Measurements from ENCODE around the gene LIMD2. TPM values are rescaled to one million over a fixed set of nuclear protein-coding genes. Genes with fewer than 3 reads are reported as not detected.

Gene LIMD2
- total and polyA plus RNA-seq, 2 experiments from 2014 or later = 58.8 to 74.1 TPM

DNA sequence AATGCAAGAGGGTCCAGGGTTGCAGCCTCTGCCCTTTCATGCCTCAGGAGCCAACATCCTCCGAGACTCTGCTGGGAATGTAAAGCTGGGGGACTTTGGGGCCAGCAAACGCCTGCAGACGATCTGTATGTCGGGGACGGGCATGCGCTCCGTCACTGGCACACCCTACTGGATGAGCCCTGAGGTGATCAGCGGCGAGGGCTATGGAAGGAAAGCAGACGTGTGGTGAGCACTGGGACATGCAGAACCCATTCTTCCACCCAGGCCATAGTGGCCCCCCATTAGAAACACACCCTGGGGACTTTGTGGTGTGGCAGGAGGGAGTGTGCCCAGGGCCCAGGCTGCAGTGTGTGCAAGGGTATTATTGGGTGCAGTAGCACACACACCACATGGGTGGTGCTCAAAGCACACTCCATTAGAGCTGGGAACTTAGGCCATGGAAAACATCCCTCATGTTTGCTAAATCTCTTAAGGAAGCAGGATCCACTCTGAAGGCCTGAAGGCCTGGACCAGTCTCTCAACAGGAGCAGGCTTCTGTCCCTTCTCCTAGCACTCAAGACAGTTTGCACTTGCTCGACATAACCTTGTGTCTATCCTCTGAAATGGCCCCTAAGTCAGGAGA lies 7.6 kb downstream of the LIMD2 start:
- peaks cover 4% of the 10 kb centered on the region for H3K36me3 ChIP-seq
- no peak for DNase-seq (ENCODE audit: low read depth in 1 of 2, low spot score in 1 of 2)
- no peaks in the 10 kb centered on the region for H3K4me1 ChIP-seq (ENCODE audit: low read depth)
- TF ChIP-seq CTCF (IDR thresholded peaks at IDR 0.05; ENCODE audit: low read depth, low read length) = no peak
- no peaks in the 10 kb centered on the region for H3K27me3 ChIP-seq
- no peaks in the 10 kb centered on the region for H3K9me3 ChIP-seq (ENCODE audit: low read depth)
- no peak overlapping the region for H3K4me3 ChIP-seq
- H3K27ac ChIP-seq = no peak overlapping the region

GRCh38 chr17:63689479-63689878 lies 10.4 kb downstream of the LIMD2 start:
- no peak for TF ChIP-seq CTCF (IDR thresholded peaks at IDR 0.05; ENCODE audit: low read depth, low read length)
- Histone ChIP-seq H3K4me1 (ENCODE audit: low read depth) (no peaks in the 10 kb centered on the region), H3K36me3 (peaks cover 10% of the 10 kb centered on the region)

GRCh38 chr17:63688396-63689020 lies 11.4 kb downstream of the LIMD2 start:
- no peak for TF ChIP-seq CTCF (IDR thresholded peaks at IDR 0.05; ENCODE audit: low read depth, low read length)
- H3K36me3 ChIP-seq = peaks cover 15% of the 10 kb centered on the region
- H3K4me1 ChIP-seq (ENCODE audit: low read depth) = no peaks in the 10 kb centered on the region
- no peaks in the 10 kb centered on the region for H3K27me3 ChIP-seq
- no peaks in the 10 kb centered on the region for H3K9me3 ChIP-seq (ENCODE audit: low read depth)
- no peak overlapping the region for H3K27ac ChIP-seq
- no peak overlapping the region for H3K4me3 ChIP-seq
- no peak for DNase-seq (ENCODE audit: low read depth in 1 of 2, low spot score in 1 of 2)

More at GRCh38 chr17:63689479-63689878, 10.4 kb downstream of the LIMD2 start:
- no peaks in the 10 kb centered on the region for H3K9me3 ChIP-seq (ENCODE audit: low read depth)
- H3K27me3 ChIP-seq = no peaks in the 10 kb centered on the region
- no peak for DNase-seq (ENCODE audit: low read depth in 1 of 2, low spot score in 1 of 2)
- no peak overlapping the region for H3K27ac ChIP-seq
- no peak overlapping the region for H3K4me3 ChIP-seq

DNA sequence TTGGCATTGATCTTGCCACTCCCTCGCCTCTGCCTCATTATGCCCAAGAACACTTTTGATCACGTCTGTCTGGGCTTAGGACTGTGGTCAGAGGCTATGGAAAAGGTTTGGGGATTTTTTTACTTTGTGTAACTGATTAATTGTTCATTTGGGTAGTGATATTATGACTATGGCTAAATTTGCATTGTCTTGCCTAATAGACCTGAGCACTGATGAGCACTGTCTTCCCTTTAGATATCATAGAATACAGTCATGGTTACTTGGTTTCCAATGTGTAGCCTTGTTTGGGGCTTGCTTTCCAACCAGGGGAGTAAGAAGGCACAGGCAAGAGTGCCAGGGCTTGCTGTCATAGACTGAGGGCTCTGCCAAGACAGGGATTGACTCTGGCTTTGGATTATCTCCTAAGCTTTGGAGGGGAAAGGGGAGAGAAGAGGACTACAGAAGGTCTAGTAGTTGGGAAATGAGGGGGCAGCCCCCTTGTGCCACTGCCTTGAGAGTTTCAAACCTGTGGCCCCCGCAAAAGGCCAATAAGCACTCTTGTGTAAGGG lies 13.7 kb downstream of the LIMD2 start:
- H3K9me3 ChIP-seq (ENCODE audit: low read depth) = no peaks in the 10 kb centered on the region
- DNase-seq (ENCODE audit: low read depth in 1 of 2, low spot score in 1 of 2) = no peak
- H3K4me1 ChIP-seq (ENCODE audit: low read depth) = no peaks in the 10 kb centered on the region
- no peak overlapping the region for H3K27ac ChIP-seq
- H3K36me3 ChIP-seq = peaks cover 20% of the 10 kb centered on the region
- no peak for TF ChIP-seq CTCF (IDR thresholded peaks at IDR 0.05; ENCODE audit: low read depth, low read length)
- no peak overlapping the region for H3K4me3 ChIP-seq
- H3K27me3 ChIP-seq = no peaks in the 10 kb centered on the region

GRCh38 chr17:63685578-63685977 lies 14.3 kb downstream of the LIMD2 start:
- no peaks in the 10 kb centered on the region for H3K4me1 ChIP-seq (ENCODE audit: low read depth)
- no peaks in the 10 kb centered on the region for H3K27me3 ChIP-seq
- no peak overlapping the region for H3K4me3 ChIP-seq
- H3K27ac ChIP-seq = no peak overlapping the region
- TF ChIP-seq CTCF (IDR thresholded peaks at IDR 0.05; ENCODE audit: low read depth, low read length) = no peak
- peaks cover 20% of the 10 kb centered on the region for H3K36me3 ChIP-seq
- no peak for DNase-seq (ENCODE audit: low read depth in 1 of 2, low spot score in 1 of 2)
- no peaks in the 10 kb centered on the region for H3K9me3 ChIP-seq (ENCODE audit: low read depth)

Measured in cardiac muscle cell (in vitro differentiated cells and primary cell).